ENCODE results near the gene OR5A1.
"Not testable (repeated sequence)": the region's sequence is repeated elsewhere in the genome, so short reads cannot be mapped to it uniquely, and the experiment has no call there.

Gene OR5A1

GRCh38 chr11:59437770-59438169 lies 1.5 kb downstream of the OR5A1 start:
- TF ChIP-seq MYC (IDR thresholded peaks at IDR 0.05; ENCODE audit: low read depth, low read length) (no peak), CTCF (IDR thresholded peaks at IDR 0.05; ENCODE audit: low read depth, low read length) (no peak), POLR2A (IDR thresholded peaks at IDR 0.05; ENCODE audit: extremely low read depth, insufficient read length) (no peak), MAX (IDR thresholded peaks at IDR 0.05; ENCODE audit: low read depth, low read length) (no peak)
- H3K4me3 ChIP-seq (ENCODE audit: low read depth, low read length), result no peak overlapping the region
- no peak for DNase-seq (ENCODE audit: low read depth)

GRCh38 chr11:59445624-59446023 lies 9.4 kb downstream of the OR5A1 start:
- DNase-seq (ENCODE audit: low read depth); H3K4me3 ChIP-seq (ENCODE audit: low read depth, low read length): not testable (repeated sequence)

GRCh38 chr11:59448484-59448883 lies 12.2 kb downstream of the OR5A1 start:
- H3K4me3 ChIP-seq (ENCODE audit: low read depth, low read length), result no peak overlapping the region

GRCh38 chr11:59456661-59457060 lies 20.4 kb downstream of the OR5A1 start, which contains the start of gene OR4D6:
Gene OR4D6 (plus strand): TSS chr11:59456961. CDS start chr11:59456961, 0 bp downstream.
- DNase-seq (ENCODE audit: low read depth), result no peak
- no peak within 1 kb of the TSS for H3K4me3 ChIP-seq (ENCODE audit: low read depth, low read length)
- TF ChIP-seq POLR2A (IDR thresholded peaks at IDR 0.05; ENCODE audit: extremely low read depth, insufficient read length), result no peak

More at GRCh38 chr11:59448484-59448883, 12.2 kb downstream of the OR5A1 start:
- no peak for TF ChIP-seq POLR2A (IDR thresholded peaks at IDR 0.05; ENCODE audit: extremely low read depth, insufficient read length)
- TF ChIP-seq MAX (IDR thresholded peaks at IDR 0.05; ENCODE audit: low read depth, low read length), result no peak
- no peak for DNase-seq (ENCODE audit: low read depth)

- DNase-seq (ENCODE audit: low read depth), result no peak
- no peak overlapping the region for H3K4me3 ChIP-seq (ENCODE audit: low read depth, low read length)
- TF ChIP-seq MAX (IDR thresholded peaks at IDR 0.05; ENCODE audit: low read depth, low read length), result no peak
- no peak for TF ChIP-seq MYC (IDR thresholded peaks at IDR 0.05; ENCODE audit: low read depth, low read length)
- no peak for TF ChIP-seq POLR2A (IDR thresholded peaks at IDR 0.05; ENCODE audit: extremely low read depth, insufficient read length)
- TF ChIP-seq CTCF (IDR thresholded peaks at IDR 0.05; ENCODE audit: low read depth, low read length), result no peak
Measured at GRCh38 chr11:59459916-59460315, 23.6 kb downstream of the OR5A1 start.

GRCh38 chr11:59463190-59463641 lies 26.9 kb downstream of the OR5A1 start:
- DNase-seq (ENCODE audit: low read depth), result no peak
- no peak overlapping the region for H3K4me3 ChIP-seq (ENCODE audit: low read depth, low read length)
- TF ChIP-seq CTCF (IDR thresholded peaks at IDR 0.05; ENCODE audit: low read depth, low read length) (no peak), POLR2A (IDR thresholded peaks at IDR 0.05; ENCODE audit: extremely low read depth, insufficient read length) (no peak), MYC (IDR thresholded peaks at IDR 0.05; ENCODE audit: low read depth, low read length) (no peak), MAX (IDR thresholded peaks at IDR 0.05; ENCODE audit: low read depth, low read length) (no peak)

- TF ChIP-seq MYC (IDR thresholded peaks at IDR 0.05; ENCODE audit: low read depth, low read length) (no peak), MAX (IDR thresholded peaks at IDR 0.05; ENCODE audit: low read depth, low read length) (no peak), CTCF (IDR thresholded peaks at IDR 0.05; ENCODE audit: low read depth, low read length) (no peak), POLR2A (IDR thresholded peaks at IDR 0.05; ENCODE audit: extremely low read depth, insufficient read length) (no peak)
- no peak within 1 kb of the TSS for H3K4me3 ChIP-seq (ENCODE audit: low read depth, low read length)
- no peak for DNase-seq (ENCODE audit: low read depth)
Measured at GRCh38 chr11:59473015-59473414, 36.7 kb downstream of the OR5A1 start, which contains the start of gene OR4D10. Gene OR4D10 (plus strand): TSS chr11:59473315. CDS start chr11:59477430, 4,115 bp downstream.
